GM21447 (cell line): ENCODE results near the gene CYP4F22.
"Not testable (repeated sequence)": the region's sequence is repeated elsewhere in the genome, so short reads cannot be mapped to it uniquely, and the experiment has no call there.

Experiments used
- ATAC-seq: cut with Tn5 transposase; IDR thresholded peaks from one replicate; pipeline ENCODE4 v1.9.1; 2021; ENCODE audit not compliant: unreplicated experiment

The CYP4F22 gene

GRCh38 chr19:15570420-15570819, 62.1 kb downstream of the CYP4F22 start:
- ATAC-seq: no peak

- no peak for ATAC-seq
These were observed 67.1 kb downstream of the CYP4F22 start for GRCh38 chr19:15575406-15575805.

- no peak for ATAC-seq
These were observed 68.3 kb downstream of the CYP4F22 start for GRCh38 chr19:15576526-15577156.

GRCh38 chr19:15577184-15577771, 69.0 kb downstream of the CYP4F22 start:
- no peak for ATAC-seq

GRCh38 chr19:15583346-15583745, 75.0 kb downstream of the CYP4F22 start:
- ATAC-seq: no peak

GRCh38 chr19:15584095-15584494, 75.8 kb downstream of the CYP4F22 start:
- no peak for ATAC-seq

- ATAC-seq: no peak
These were observed 76.3 kb downstream of the CYP4F22 start for GRCh38 chr19:15584541-15585115.

GRCh38 chr19:15587663-15588062, 79.3 kb downstream of the CYP4F22 start:
- no peak for ATAC-seq

GRCh38 chr19:15588265-15588664, 79.9 kb downstream of the CYP4F22 start:
- ATAC-seq: no peak

GRCh38 chr19:15589760-15590451, 81.6 kb downstream of the CYP4F22 start:
- ATAC-seq: no peak

GRCh38 chr19:15591796-15592195, 83.5 kb downstream of the CYP4F22 start:
- no peak for ATAC-seq

- ATAC-seq: not testable (repeated sequence)
These were observed 84.2 kb downstream of the CYP4F22 start for GRCh38 chr19:15592506-15592905.

- not testable (repeated sequence) for ATAC-seq
These were observed 85.4 kb downstream of the CYP4F22 start for GRCh38 chr19:15593766-15594165.

- no peak for ATAC-seq
These were observed 86.7 kb downstream of the CYP4F22 start for GRCh38 chr19:15595069-15595468.
